CD4-positive, alpha-beta memory T cell (primary cell): ENCODE measurements around the gene DCUN1D2. TPM values are rescaled to one million over a fixed set of nuclear protein-coding genes. Genes with fewer than 3 reads are reported as not detected.

Source experiments
- CTCF ChIA-PET: fragments of 350-600 bp; sonication (Branson Sonifier 250); formaldehyde crosslinking; loops from one replicate; lab custom pipeline; 2021; ENCODE audit warnings: inconsistent platforms; ENCODE audit not compliant: partially characterized antibody; lab: Charles Lee
- POLR2A ChIA-PET: fragments of 350-600 bp; sonication (Branson Sonifier 250); formaldehyde crosslinking; loops from one replicate; lab custom pipeline; 2021; ENCODE audit not compliant: partially characterized antibody; lab: Charles Lee
- DNase-seq, 5 donors: peaks; one replicate each; pipeline versions ENCODE4 v3.0.0 to v3.0.0-alpha.2; 2020 to 2022; ENCODE audit warnings: mixed read lengths in 1 of 5
- H3K27ac ChIP-seq: one replicate; pipeline ENCODE4 v1.7.0; 2013; ENCODE audit warnings: low read depth, low read length
- H3K27me3 ChIP-seq: 2 replicates; pipeline ENCODE4 v1.7.0; 2013; ENCODE audit warnings: mild to moderate bottlenecking, low read length, moderate library complexity; ENCODE audit not compliant: insufficient read depth
- H3K36me3 ChIP-seq: 2 replicates; pipeline ENCODE4 v1.7.0; 2013; ENCODE audit warnings: mild to moderate bottlenecking, low read length, moderate library complexity; ENCODE audit not compliant: insufficient read depth
- H3K4me1 ChIP-seq: 2 replicates; pipeline ENCODE4 v1.7.0; 2013; ENCODE audit warnings: mild to moderate bottlenecking, low read length, moderate library complexity; ENCODE audit not compliant: insufficient read depth
- H3K4me3 ChIP-seq, 2 donors: one replicate each; pipeline ENCODE4 v1.7.0; 2013; ENCODE audit warnings: low read length in 2 of 2, mild to moderate bottlenecking in 1 of 2
- H3K9me3 ChIP-seq, 2 donors: one replicate each; pipeline ENCODE4 v1.7.0; 2013; ENCODE audit warnings: low read length in 2 of 2, control low read depth in 1 of 2; ENCODE audit not compliant: control insufficient read depth in 1 of 2
- H3K27ac Mint-ChIP-seq, 7 donors: one replicate each; pipeline ENCODE4 v1.8.0; 2020 to 2021; ENCODE audit warnings: mixed read lengths in 7 of 7, mild to moderate bottlenecking in 6 of 7, inconsistent platforms in 3 of 7, moderate library complexity in 3 of 7
- H3K27me3 Mint-ChIP-seq, 2 donors: one replicate each; pipeline ENCODE4 v1.8.0; 2020 to 2021; ENCODE audit warnings: mixed read lengths in 2 of 2
- H3K36me3 Mint-ChIP-seq, 2 donors: one replicate each; pipeline ENCODE4 v1.8.0; 2020 to 2021; ENCODE audit warnings: mixed read lengths in 2 of 2, inconsistent platforms in 1 of 2, mild to moderate bottlenecking in 1 of 2
- H3K4me1 Mint-ChIP-seq, 4 donors: one replicate each; pipeline ENCODE4 v1.8.0; 2020 to 2021; ENCODE audit warnings: mixed read lengths in 4 of 4, mild to moderate bottlenecking in 1 of 4
- H3K4me3 Mint-ChIP-seq, 8 donors: one replicate each; pipeline ENCODE4 v1.8.0; 2020 to 2021; ENCODE audit warnings: mixed read lengths in 8 of 8, mild to moderate bottlenecking in 7 of 8, moderate library complexity in 6 of 8, inconsistent platforms in 3 of 8
- H3K9me3 Mint-ChIP-seq, 8 donors: one replicate each; pipeline ENCODE4 v1.8.0; 2020 to 2021; ENCODE audit warnings: mixed read lengths in 8 of 8, mild to moderate bottlenecking in 5 of 8, inconsistent platforms in 3 of 8, moderate library complexity in 1 of 8
- intact Hi-C: fragments of 100-400 bp; cut with micrococcal nuclease; formaldehyde crosslinking; loops from one replicate; pipeline ENCODE4 v1.15.1; 2023
- polyA plus RNA-seq, 2 donors: library from polyadenylated mRNA; unstranded; fragments of 300-500 nt; fragmentation: Illumina TruSeq; gene quantifications; one replicate each; pipeline ENCODE4 v1.2.3, GENCODE V29; 2021
- total RNA-seq, 2 experiments: library from RNA; stranded (reverse); gene quantifications; one replicate each; pipeline ENCODE4 v1.2.3, GENCODE V29; 2021

The DCUN1D2 gene
- total RNA-seq (10 to 100 TPM; 31.9 to 34.8 TPM), polyA plus RNA-seq (1 to 10 TPM; 6.6 to 9.8 TPM)

DNA sequence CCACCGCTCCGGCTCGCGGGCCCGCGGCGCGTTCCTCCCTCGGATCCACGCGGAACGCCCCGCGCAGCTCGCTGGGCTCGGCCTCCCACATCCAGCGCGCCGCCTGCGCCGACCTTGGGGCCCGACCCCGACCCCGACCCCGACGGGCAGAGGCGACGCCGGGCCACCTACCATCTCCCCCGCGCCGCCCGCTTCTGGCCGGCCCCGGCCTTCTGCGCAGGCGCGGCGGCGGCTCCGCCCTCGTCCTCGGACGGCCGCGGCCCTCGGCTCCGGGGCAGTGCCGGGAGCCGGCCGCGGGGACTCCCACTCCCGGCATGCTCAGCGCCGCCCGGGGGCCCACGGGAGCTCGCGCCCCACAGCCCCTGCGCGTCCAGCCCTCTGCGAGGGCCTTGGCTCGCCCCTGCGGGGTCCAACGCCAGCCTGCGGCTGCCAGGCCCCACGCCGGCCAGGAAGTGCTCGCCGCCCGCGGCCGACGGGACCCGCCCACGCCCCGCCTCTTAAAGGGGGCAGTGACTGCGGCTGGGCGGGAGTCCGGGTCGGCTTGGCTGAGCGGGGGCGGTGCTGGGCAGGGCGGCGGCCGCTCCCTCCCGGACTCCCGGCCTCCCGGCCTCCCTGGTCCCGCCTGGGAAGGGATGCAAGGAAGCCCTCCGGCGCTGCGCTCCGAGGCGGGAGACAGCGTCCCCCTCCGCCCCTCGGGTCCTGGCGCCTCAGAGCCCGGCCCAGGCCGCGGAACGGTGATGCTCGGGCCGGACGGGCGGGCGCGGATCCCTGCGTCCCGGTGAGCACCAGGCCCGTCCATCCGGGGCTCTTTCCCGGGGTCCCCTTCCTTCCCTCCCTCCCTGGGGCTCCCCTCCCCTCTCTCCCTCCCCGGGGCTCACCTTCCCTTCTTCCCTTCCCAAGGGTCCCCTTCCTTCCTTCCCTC is at the start of gene DCUN1D2:
DCUN1D2 (minus strand) TSS at position 216 of the 922 bp plus-strand sequence; CDS start at position 174, 42 bp downstream.
- H3K9me3 Mint-ChIP-seq = no peaks in the 10 kb centered on the region
- peaks cover 30 to 73% (median 56%) of the 10 kb centered on the region in 4 donors for H3K4me1 Mint-ChIP-seq
- H3K27me3 ChIP-seq = no peaks in the 10 kb centered on the region
- peak within 1 kb of the TSS; percentile 11 to 65 for H3K4me3 ChIP-seq
- DNase-seq = peak; percentile 60 to 80 (median 66)
- H3K27ac Mint-ChIP-seq = peak within 1 kb of the TSS; percentile 78 to 94 (median 92)
- H3K4me1 ChIP-seq = peaks cover 45% of the 10 kb centered on the region
- POLR2A ChIA-PET = interaction anchor here (1.3 to 1.9 kb wide), 4 partner anchors 10 to 281 kb away, joined by 3 to 5 read pairs (median 4); partner anchors contain the start of gene CUL4A
- no peaks in the 10 kb centered on the region for H3K27me3 Mint-ChIP-seq
- no peaks in the 10 kb centered on the region for H3K36me3 ChIP-seq
- H3K9me3 ChIP-seq = no peaks in the 10 kb centered on the region
- peak within 1 kb of the TSS; percentile 57 for H3K27ac ChIP-seq
- intact Hi-C loops = loop anchor here (2.0 kb wide), 1 partner anchor 194 kb away; the partner anchor contains the start of gene LAMP1
- H3K4me3 Mint-ChIP-seq = peak within 1 kb of the TSS; percentile 89 to 95 (median 92)
- H3K36me3 Mint-ChIP-seq = peaks cover 2 to 10% of the 10 kb centered on the region in 2 donors
- CTCF ChIA-PET = no interaction called here

DNA sequence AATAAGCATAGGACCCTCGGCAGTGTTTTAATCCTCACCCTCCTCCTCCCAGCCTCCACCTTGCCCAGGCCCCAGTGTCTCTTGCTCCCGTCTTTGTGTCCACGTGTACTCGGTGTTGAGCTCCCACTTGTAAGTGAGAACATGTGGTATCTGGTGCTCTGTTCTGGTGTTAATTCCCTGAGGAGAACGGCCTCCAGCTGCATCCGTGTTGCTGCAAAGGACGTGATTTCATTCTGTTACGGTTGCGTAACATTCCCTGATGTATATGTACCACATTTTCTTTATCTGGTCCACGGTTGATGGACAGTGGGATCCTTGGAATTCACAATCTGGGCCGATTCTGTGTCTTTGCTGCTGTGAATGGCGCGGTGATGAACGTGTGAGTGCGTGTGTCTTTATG is 49.3 kb upstream of the DCUN1D2 start:
- Histone ChIP-seq H3K27ac (no peak overlapping the region), H3K36me3 (peaks cover 5% of the 10 kb centered on the region), H3K27me3 (no peaks in the 10 kb centered on the region), H3K4me1 (no peaks in the 10 kb centered on the region), H3K9me3 (no peaks in the 10 kb centered on the region), H3K4me3 (no peak overlapping the region)
- peaks cover 0 to 8% (median 6%) of the 10 kb centered on the region in 8 donors for H3K9me3 Mint-ChIP-seq
- H3K27me3 Mint-ChIP-seq = no peaks in the 10 kb centered on the region
- POLR2A ChIA-PET = no interaction called here
- peaks cover 0 to 6% (median 1%) of the 10 kb centered on the region in 4 donors for H3K4me1 Mint-ChIP-seq
- no peak overlapping the region for H3K27ac Mint-ChIP-seq
- no peak for DNase-seq
- H3K4me3 Mint-ChIP-seq = no peak overlapping the region
- intact Hi-C loops = no loop called here
- CTCF ChIA-PET = no interaction called here
- H3K36me3 Mint-ChIP-seq = peaks cover 29 to 39% of the 10 kb centered on the region in 2 donors

GRCh38 chr13:113539176-113539575 is 48.7 kb upstream of the DCUN1D2 start:
- Histone ChIP-seq H3K9me3 (no peaks in the 10 kb centered on the region), H3K4me1 (no peaks in the 10 kb centered on the region), H3K27ac (no peak overlapping the region), H3K27me3 (no peaks in the 10 kb centered on the region), H3K4me3 (no peak overlapping the region), H3K36me3 (peaks cover 5% of the 10 kb centered on the region)
- Mint-ChIP-seq H3K27ac (no peak overlapping the region), H3K36me3 (peaks cover 30 to 39% of the 10 kb centered on the region in 2 donors), H3K4me1 (peaks cover 0 to 6% (median 1%) of the 10 kb centered on the region in 4 donors), H3K4me3 (no peak overlapping the region), H3K9me3 (peaks cover 0 to 8% (median 6%) of the 10 kb centered on the region in 8 donors), H3K27me3 (no peaks in the 10 kb centered on the region)
- intact Hi-C loops = no loop called here
- POLR2A ChIA-PET = no interaction called here
- DNase-seq = no peak
- CTCF ChIA-PET = no interaction called here

GRCh38 chr13:113538689-113539058 is 48.2 kb upstream of the DCUN1D2 start:
- H3K9me3 Mint-ChIP-seq = peaks cover 0 to 8% (median 6%) of the 10 kb centered on the region in 8 donors
- CTCF ChIA-PET = no interaction called here
- peaks cover 30 to 42% of the 10 kb centered on the region in 2 donors for H3K36me3 Mint-ChIP-seq
- H3K4me3 Mint-ChIP-seq = no peak overlapping the region
- Histone ChIP-seq H3K27me3 (no peaks in the 10 kb centered on the region), H3K9me3 (no peaks in the 10 kb centered on the region), H3K36me3 (peaks cover 5% of the 10 kb centered on the region), H3K27ac (no peak overlapping the region), H3K4me1 (no peaks in the 10 kb centered on the region), H3K4me3 (no peak overlapping the region)
- intact Hi-C loops = no loop called here
- no peaks in the 10 kb centered on the region for H3K27me3 Mint-ChIP-seq
- H3K27ac Mint-ChIP-seq = no peak overlapping the region
- POLR2A ChIA-PET = no interaction called here
- H3K4me1 Mint-ChIP-seq = peaks cover 0 to 5% (median under 1%) of the 10 kb centered on the region in 4 donors
- no peak for DNase-seq

- peaks cover 0 to 2% (median 0%) of the 10 kb centered on the region in 4 donors for H3K4me1 Mint-ChIP-seq
These were observed 47.6 kb upstream of the DCUN1D2 start for GRCh38 chr13:113537909-113538688.

DNA sequence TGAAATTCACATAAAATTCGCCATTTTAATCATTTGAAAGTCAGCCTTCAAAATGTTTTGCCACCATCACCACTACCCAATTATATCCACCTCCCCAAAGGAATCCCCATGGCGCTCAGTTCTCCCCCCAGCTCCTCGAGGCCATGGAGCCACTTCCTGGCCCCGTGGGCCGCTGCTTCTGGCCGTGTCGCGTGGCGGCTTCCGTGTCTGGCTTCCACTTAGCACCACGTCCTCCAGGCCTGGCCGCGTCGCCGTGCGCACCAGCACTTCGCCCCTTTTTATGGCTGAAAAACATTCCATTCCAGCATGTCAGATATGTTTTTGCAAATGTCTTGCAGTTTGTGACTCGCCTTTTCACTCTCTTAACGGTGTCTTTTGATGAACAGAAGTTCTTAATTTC is 46.7 kb upstream of the DCUN1D2 start:
- H3K4me1 Mint-ChIP-seq = peaks cover 0 to 2% (median 0%) of the 10 kb centered on the region in 4 donors
- no peak overlapping the region for H3K27ac Mint-ChIP-seq

More at GRCh38 chr13:113537909-113538688, 47.6 kb upstream of the DCUN1D2 start:
- CTCF ChIA-PET = no interaction called here
- Histone ChIP-seq H3K27me3 (no peaks in the 10 kb centered on the region), H3K9me3 (no peaks in the 10 kb centered on the region), H3K36me3 (peaks cover 5% of the 10 kb centered on the region), H3K4me3 (no peak overlapping the region), H3K4me1 (no peaks in the 10 kb centered on the region), H3K27ac (no peak overlapping the region)
- no peak overlapping the region for H3K4me3 Mint-ChIP-seq
- no peak for DNase-seq
- no peaks in the 10 kb centered on the region for H3K27me3 Mint-ChIP-seq
- peaks cover 0 to 8% (median 6%) of the 10 kb centered on the region in 8 donors for H3K9me3 Mint-ChIP-seq
- POLR2A ChIA-PET = no interaction called here
- H3K36me3 Mint-ChIP-seq = peaks cover 28 to 39% of the 10 kb centered on the region in 2 donors
- H3K27ac Mint-ChIP-seq = peak overlapping the region in 1 of 7 donors; percentile 24
- intact Hi-C loops = no loop called here

More for the DNA sequence above, 46.7 kb upstream of the DCUN1D2 start:
- CTCF ChIA-PET = no interaction called here
- Mint-ChIP-seq H3K9me3 (peaks cover 0 to 8% (median 6%) of the 10 kb centered on the region in 8 donors), H3K27me3 (no peaks in the 10 kb centered on the region), H3K4me3 (no peak overlapping the region), H3K36me3 (peaks cover 29 to 39% of the 10 kb centered on the region in 2 donors)
- intact Hi-C loops = no loop called here
- Histone ChIP-seq H3K4me3 (no peak overlapping the region), H3K36me3 (peaks cover 5% of the 10 kb centered on the region), H3K27me3 (no peaks in the 10 kb centered on the region), H3K4me1 (no peaks in the 10 kb centered on the region), H3K27ac (no peak overlapping the region), H3K9me3 (no peaks in the 10 kb centered on the region)
- POLR2A ChIA-PET = no interaction called here
- DNase-seq = no peak
